HG03442 (cell line): ENCODE data around the gene KAT8.

ENCODE experiments used
- ATAC-seq: cut with Tn5 transposase; IDR thresholded peaks from one replicate; pipeline ENCODE4 v1.9.1; 2021; ENCODE audit warnings: mild to moderate bottlenecking, moderate library complexity; ENCODE audit not compliant: unreplicated experiment

KAT8 gene

DNA sequence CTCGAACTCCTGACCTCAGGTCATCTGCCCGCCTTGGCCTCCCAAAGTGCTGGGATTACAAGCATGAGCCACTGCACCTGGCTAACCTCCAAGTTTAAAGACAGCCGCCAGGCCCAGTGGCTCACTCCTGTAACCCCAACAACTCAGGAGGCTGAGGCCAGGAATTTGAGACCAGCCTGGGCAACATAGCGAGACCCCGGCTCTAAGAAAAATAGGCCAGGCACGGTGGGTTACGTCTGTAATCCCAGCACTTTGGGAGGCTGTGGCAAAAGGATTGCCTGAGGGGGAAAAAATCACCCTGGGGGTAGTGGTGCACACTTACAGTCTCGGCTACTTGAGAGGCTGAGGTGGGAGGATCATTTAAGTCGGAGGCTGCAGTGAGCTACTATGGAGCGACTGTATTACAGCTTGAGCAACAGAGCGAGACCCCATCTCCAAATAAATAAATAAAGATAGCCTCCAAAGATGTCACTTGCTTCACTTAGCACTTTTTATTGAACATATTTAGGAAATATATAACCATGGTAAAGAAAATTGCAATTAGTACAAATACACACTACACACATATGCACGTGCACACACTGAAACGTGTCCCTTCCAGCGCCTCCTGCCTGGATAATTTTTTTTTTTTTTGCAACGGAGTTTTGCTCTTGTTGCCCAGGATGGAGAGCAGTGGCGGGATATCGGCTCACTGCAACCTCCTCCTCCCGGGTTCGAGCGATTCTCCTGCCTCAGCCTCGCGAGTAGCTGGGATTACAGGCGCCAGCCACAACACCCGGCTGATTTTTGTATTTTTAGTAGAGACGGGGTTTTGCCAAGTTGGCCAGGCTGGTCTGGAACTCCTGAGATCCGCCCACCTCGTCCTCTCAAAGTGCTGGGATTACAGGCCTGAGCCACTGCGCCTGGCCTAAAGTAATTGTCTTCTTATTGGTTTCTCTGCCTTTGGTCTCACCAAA lies 10.7 kb upstream of the KAT8 start:
- ATAC-seq, result no peak

DNA sequence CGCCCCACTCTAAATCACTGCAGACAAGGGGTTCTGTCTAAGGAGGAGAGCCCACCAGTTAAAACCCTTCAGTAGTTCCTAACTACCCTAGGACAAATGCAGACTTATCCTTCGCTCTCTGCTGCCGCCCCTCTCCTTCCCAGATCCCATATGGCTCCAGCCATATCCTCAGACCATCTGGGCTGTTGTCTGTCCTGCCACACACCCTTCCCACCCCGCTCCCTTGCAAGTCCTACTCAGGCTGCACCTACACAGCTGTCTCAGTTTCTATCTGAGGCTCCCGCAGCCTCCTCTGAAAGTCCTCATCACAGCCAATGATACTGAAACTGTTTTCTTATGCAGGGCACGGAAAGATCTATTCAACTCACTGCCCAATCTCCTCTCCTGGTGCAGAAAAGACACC lies 10.0 kb upstream of the KAT8 start:
- peak; percentile 43 for ATAC-seq

- peak; percentile 80 for ATAC-seq
Measured at GRCh38 chr16:31108035-31108793, 9.2 kb upstream of the KAT8 start, which contains the start of gene BCKDK. BCKDK (plus strand) TSS chr16:31108386; CDS start chr16:31109224, 838 bp downstream.

- ATAC-seq, result no peak
Measured at GRCh38 chr16:31108794-31109558, 8.5 kb upstream of the KAT8 start.

- no peak for ATAC-seq
Measured at GRCh38 chr16:31109622-31110021, 7.8 kb upstream of the KAT8 start.

DNA sequence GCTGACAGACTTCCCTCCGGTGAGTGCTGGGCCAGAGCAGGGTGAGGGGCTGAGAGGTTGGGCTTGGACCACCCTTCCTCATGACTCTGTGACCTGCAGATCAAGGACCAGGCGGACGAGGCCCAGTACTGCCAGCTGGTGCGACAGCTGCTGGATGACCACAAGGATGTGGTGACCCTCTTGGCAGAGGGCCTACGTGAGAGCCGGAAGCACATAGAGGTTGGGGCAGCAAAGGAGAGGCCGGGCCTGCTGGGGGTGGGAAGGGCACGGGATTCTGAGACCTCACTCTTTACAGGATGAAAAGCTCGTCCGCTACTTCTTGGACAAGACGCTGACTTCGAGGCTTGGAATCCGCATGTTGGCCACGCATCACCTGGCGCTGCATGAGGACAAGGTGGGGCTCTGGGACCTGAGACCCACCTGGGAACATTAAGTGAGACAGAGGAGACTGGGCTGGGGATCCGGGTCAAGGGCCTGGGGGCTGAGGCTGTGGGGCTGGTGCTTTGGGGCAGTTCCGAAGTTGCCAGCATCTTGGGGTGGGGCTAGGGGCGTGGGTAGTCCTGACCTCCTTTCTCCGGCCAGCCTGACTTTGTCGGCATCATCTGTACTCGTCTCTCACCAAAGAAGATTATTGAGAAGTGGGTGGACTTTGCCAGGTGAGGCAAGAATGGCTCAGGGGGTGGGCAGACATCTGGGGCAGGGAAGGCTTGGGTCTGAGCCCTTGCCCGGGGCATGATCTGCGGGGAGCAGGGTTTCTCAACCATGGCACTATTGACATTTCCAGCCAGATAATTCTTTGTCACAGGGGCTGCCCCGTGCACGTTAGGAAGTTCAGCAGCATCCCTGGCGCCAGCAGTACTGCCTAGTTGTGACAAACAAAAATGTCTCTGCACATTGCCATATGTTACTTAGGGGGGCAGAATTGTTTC lies 7.1 kb upstream of the KAT8 start:
- ATAC-seq, result no peak

GRCh38 chr16:31111881-31112466 lies 5.5 kb upstream of the KAT8 start:
- no peak for ATAC-seq

DNA sequence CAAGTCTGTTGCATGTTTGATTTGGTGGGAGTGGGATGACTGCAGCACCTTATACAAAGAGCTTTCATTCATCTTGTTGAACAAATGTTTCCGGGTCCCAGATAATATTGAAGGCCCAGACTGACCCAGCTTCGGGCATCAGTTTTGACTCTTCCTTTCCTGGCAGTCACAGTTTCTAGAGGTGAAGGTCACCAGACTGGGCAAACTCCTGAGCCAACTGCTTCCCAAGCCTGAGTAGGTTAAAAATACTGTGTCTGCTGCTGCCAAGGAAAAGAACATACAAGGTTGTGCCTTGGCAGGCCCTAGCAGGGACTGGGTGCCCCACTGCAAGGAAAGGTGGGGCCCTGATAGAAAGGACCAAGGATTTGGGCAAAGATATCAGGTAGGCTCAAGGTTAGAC lies 4.8 kb upstream of the KAT8 start:
- ATAC-seq, result no peak

- ATAC-seq, result no peak
Measured at GRCh38 chr16:31113121-31114120, 4.0 kb upstream of the KAT8 start.

DNA sequence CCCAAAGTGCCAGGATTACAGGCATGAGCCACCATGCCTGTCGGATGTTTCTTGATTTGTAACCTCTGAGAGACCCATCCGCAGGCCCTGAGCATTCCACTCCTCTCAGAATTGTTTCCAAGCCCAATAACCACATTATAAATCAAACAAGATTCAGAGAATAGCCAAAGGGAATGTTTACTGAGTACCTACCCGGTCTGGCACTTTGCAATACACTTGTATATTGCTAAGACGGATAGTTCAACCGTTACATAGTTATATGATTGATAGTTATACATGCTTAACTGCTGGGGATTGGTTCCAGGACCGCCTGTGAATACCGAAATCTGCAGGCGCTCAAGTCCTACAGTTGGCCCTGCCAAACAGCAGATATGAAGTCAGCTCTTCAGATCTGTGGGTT lies 3.0 kb upstream of the KAT8 start:
- ATAC-seq, result no peak

DNA sequence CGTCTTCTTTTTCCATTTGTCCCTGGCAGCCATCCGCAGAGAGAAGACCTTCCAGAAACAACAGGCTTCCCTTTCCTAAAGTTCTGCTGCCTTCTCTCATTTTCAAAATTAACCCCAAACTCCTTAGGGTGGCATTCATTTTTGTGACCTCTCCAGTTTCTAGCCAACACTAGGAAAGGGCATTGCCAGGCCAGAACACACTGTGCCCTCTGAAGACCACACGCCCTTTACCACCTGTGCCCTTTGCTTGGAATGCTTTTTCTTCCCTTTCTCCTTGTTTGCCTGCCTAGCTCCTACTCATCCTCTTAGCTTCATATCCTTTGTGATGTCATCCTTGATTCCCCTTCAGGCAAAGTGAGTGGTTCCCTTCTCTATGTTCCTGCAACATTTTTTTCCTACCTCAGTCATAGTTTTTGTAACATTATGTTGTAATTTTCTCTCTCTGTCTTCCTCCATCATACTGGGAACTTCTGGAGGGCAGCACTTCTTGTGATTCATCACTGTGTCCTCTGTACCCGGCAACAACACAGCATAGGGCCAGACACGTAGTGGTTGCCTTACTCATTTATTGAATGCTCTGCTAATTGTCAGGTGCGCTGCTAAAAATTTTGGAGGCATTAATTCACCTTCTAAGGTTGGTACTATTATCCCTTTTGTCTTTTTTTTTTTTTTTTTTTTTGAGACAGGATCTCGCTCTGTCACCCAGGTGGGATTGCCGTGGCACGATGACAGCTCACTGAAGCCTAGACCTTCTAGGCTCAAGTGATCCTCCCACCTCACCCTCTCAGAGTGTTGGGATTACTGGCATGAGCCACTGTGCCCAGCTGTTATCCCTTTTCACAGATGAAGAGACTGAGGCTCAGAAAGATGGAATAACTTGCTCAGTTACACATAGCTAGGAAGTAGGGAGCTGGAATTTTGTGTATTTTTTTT lies 1.0 kb downstream of the KAT8 start:
- ATAC-seq, result no peak

DNA sequence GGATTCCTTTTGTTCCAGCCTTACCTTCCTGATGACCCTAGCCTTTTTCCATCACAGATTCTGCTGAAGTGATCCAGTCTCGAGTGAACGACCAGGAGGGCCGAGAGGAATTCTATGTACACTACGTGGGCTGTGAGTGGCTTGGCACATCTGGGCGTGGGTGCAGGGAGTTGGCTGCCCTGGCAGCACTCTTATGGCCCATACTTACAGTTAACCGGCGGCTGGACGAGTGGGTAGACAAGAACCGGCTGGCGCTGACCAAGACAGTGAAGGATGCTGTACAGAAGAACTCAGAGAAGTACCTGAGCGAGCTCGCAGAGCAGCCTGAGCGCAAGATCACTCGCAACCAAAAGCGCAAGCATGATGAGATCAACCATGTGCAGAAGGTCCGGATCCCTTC lies 2.7 kb downstream of the KAT8 start:
- ATAC-seq, result no peak

DNA sequence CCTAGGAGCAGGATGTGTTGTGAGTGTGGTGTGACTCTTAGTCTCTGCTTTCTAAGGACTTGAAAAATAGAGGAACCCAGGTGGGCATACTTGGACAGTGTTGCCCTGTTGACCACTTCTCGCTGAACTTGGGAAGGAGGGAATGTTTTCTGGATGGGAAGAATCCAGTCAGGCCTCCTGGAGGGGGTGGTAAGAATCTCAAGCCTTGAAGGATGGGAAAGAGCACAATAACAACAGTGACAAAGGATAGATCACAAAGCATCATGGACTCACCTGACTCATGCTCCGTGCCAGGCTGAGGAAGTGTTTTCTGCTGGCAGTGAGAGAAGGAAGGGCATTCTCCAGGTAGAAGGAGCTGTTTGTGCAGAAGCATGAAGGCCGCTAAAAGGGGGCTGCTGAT lies 8.4 kb downstream of the KAT8 start:
- no peak for ATAC-seq

GRCh38 chr16:31127182-31127581 lies 9.7 kb downstream of the KAT8 start:
- ATAC-seq, result no peak

GRCh38 chr16:31128711-31129567 lies 11.5 kb downstream of the KAT8 start:
- ATAC-seq, result no peak

DNA sequence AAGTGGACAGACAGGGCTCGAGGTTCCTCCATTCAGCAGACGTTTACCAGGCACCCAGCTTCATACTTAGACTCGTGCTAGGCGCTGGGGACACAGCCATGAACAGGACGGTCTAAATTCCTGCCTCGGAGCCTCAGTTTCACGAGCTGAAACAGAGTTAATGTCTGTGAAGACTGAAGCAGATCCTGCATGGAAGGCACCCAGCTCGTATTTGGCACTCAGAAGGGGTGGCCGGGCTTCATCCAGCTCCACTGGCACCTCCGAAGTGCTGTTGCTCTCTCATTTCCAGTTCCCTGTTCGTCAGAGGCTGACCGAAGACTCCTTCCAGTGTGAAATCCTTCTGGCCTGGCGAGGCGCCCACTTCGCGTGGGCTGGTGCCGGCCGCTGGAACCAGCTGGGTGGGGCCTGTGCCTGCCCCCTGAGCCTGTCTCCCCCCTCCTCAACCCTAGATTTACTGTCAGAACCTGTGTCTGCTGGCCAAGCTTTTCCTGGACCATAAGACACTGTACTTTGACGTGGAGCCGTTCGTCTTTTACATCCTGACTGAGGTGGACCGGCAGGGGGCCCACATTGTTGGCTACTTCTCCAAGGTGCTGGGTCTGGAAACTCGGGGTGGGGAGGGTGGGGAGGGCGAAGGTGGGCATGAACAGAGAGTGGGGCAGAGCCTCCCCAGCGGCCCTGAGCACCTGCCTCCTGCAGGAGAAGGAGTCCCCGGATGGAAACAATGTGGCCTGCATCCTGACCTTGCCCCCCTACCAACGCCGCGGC lies 12.3 kb downstream of the KAT8 start:
- ATAC-seq, result no peak
